ENCODE data around the gene CCNB1IP1. TPM values are rescaled to one million over a fixed set of nuclear protein-coding genes. Genes with fewer than 3 reads are reported as not detected.
A peak's percentile ranks its signal among the peaks of the same experiment; 100 is the strongest.
"Not testable (repeated sequence)": the region's sequence is repeated elsewhere in the genome, so short reads cannot be mapped to it uniquely, and the experiment has no call there.

The CCNB1IP1 gene
- total RNA-seq, 1 experiment from 2014 or later = 121 TPM

GRCh38 chr14:20343862-20344220 lies 10.8 kb upstream of the CCNB1IP1 start:
- BruUV-seq (replicated peaks) = TSS peak; percentile 70
- TF ChIP-seq EZH2 (IDR thresholded peaks at IDR 0.05; ENCODE audit: borderline replicate concordance, low read depth, low read length, poor library complexity, severe bottlenecking) = no peak
- no peak for TF ChIP-seq CTCF (conservative IDR thresholded peaks at IDR 0.05; ENCODE audit: low read depth, low read length)
- DNase-seq (ENCODE audit: low spot score) = no peak
- peak overlapping the region; percentile 91 for H3K27ac ChIP-seq (ENCODE audit: low read depth, low read length, poor library complexity, severe bottlenecking)
- CTCF ChIA-PET = interaction anchor here (1.6 kb wide), 1 partner anchor 72 kb away, joined by 6 read pairs; no protein-coding TSS in a partner anchor
- peaks cover 37% of the 10 kb centered on the region for H3K36me3 ChIP-seq (ENCODE audit: insufficient read depth, low read length, poor library complexity, severe bottlenecking)
- no peaks in the 10 kb centered on the region for H3K9me3 ChIP-seq (ENCODE audit: low read depth, low read length, poor library complexity, severe bottlenecking)
- peaks cover 4% of the 10 kb centered on the region for H3K4me1 ChIP-seq (ENCODE audit: insufficient read depth, low read length, poor library complexity, severe bottlenecking)
- H3K27me3 ChIP-seq (replicated peaks; ENCODE audit: insufficient read depth, low read depth, low read length, poor library complexity) = no peaks in the 10 kb centered on the region
- intact Hi-C loops (cut with micrococcal nuclease; ENCODE audit: unreplicated experiment) = loop anchor here (1.0 to 2.0 kb wide), 4 partner anchors 111 to 339 kb away; partner anchors contain the start of gene APEX1
- POLR2A ChIA-PET (ENCODE audit: low non-redundant PET) = no interaction called here
- peak overlapping the region; percentile 73 for H3K4me3 ChIP-seq (ENCODE audit: low read depth, low read length, poor library complexity, severe bottlenecking)

- Histone ChIP-seq H3K27ac (ENCODE audit: low read depth, low read length, poor library complexity, severe bottlenecking) (peak within 1 kb of the TSS; percentile 91), H3K4me1 (ENCODE audit: insufficient read depth, low read length, poor library complexity, severe bottlenecking) (peaks cover 4% of the 10 kb centered on the region), H3K27me3 (replicated peaks; ENCODE audit: insufficient read depth, low read depth, low read length, poor library complexity) (no peaks in the 10 kb centered on the region), H3K4me3 (ENCODE audit: low read depth, low read length, poor library complexity, severe bottlenecking) (peak within 1 kb of the TSS; percentile 73), H3K9me3 (ENCODE audit: low read depth, low read length, poor library complexity, severe bottlenecking) (no peaks in the 10 kb centered on the region), H3K36me3 (ENCODE audit: insufficient read depth, low read length, poor library complexity, severe bottlenecking) (peaks cover 31% of the 10 kb centered on the region)
- intact Hi-C loops (cut with micrococcal nuclease; ENCODE audit: unreplicated experiment) = loop anchor here (1.0 to 2.0 kb wide), 4 partner anchors 112 to 340 kb away; partner anchors contain the start of gene APEX1
- ChIA-PET CTCF (interaction anchor here (0.7 to 1.7 kb wide), 3 partner anchors 15 to 338 kb away, joined by 6 to 14 read pairs (median 11); no protein-coding TSS in a partner anchor), POLR2A (ENCODE audit: low non-redundant PET) (interaction anchor here (0.6 to 0.7 kb wide), 2 partner anchors 20 to 68 kb away, joined by 5 to 15 read pairs; no protein-coding TSS in a partner anchor)
- TF ChIP-seq CTCF (conservative IDR thresholded peaks at IDR 0.05; ENCODE audit: low read depth, low read length) (no peak), EZH2 (IDR thresholded peaks at IDR 0.05; ENCODE audit: borderline replicate concordance, low read depth, low read length, poor library complexity, severe bottlenecking) (no peak)
- BruUV-seq (replicated peaks) = no TSS peak
- peak; percentile 100 for DNase-seq (ENCODE audit: low spot score)
Measured at GRCh38 chr14:20343092-20343861, 10.2 kb upstream of the CCNB1IP1 start, which contains the start of gene PARP2. TSS of gene PARP2 (plus strand) at chr14:20343635. CDS start at chr14:20343642, 7 bp downstream.

- ChIA-PET CTCF (no interaction called here), POLR2A (ENCODE audit: low non-redundant PET) (interaction anchor here (0.6 kb wide), 3 partner anchors 14 to 269 kb away, joined by 3 to 7 read pairs (median 6); partner anchors contain the start of gene TEP1)
- TF ChIP-seq EZH2 (IDR thresholded peaks at IDR 0.05; ENCODE audit: borderline replicate concordance, low read depth, low read length, poor library complexity, severe bottlenecking) (no peak), CTCF (conservative IDR thresholded peaks at IDR 0.05; ENCODE audit: low read depth, low read length) (no peak)
- Histone ChIP-seq H3K4me3 (ENCODE audit: low read depth, low read length, poor library complexity, severe bottlenecking) (peak overlapping the region; percentile 73), H3K4me1 (ENCODE audit: insufficient read depth, low read length, poor library complexity, severe bottlenecking) (peaks cover 4% of the 10 kb centered on the region), H3K9me3 (ENCODE audit: low read depth, low read length, poor library complexity, severe bottlenecking) (no peaks in the 10 kb centered on the region), H3K36me3 (ENCODE audit: insufficient read depth, low read length, poor library complexity, severe bottlenecking) (peaks cover 18% of the 10 kb centered on the region), H3K27ac (ENCODE audit: low read depth, low read length, poor library complexity, severe bottlenecking) (peak overlapping the region; percentile 91), H3K27me3 (replicated peaks; ENCODE audit: insufficient read depth, low read depth, low read length, poor library complexity) (no peaks in the 10 kb centered on the region)
- intact Hi-C loops (cut with micrococcal nuclease; ENCODE audit: unreplicated experiment) = loop anchor here (1.0 to 2.0 kb wide), 3 partner anchors 8 to 341 kb away; partner anchors contain the start of gene CCNB1IP1
- no TSS peak for BruUV-seq (replicated peaks)
- DNase-seq (ENCODE audit: low spot score) = no peak
Measured at GRCh38 chr14:20341646-20342045, 8.6 kb upstream of the CCNB1IP1 start.

- BruUV-seq (replicated peaks); intact Hi-C loops (cut with micrococcal nuclease; ENCODE audit: unreplicated experiment); H3K4me1 ChIP-seq (ENCODE audit: insufficient read depth, low read length, poor library complexity, severe bottlenecking); H3K27me3 ChIP-seq (replicated peaks; ENCODE audit: insufficient read depth, low read depth, low read length, poor library complexity); POLR2A ChIA-PET (ENCODE audit: low non-redundant PET); H3K9me3 ChIP-seq (ENCODE audit: low read depth, low read length, poor library complexity, severe bottlenecking); DNase-seq (ENCODE audit: low spot score); CTCF ChIA-PET; H3K27ac ChIP-seq (ENCODE audit: low read depth, low read length, poor library complexity, severe bottlenecking); H3K4me3 ChIP-seq (ENCODE audit: low read depth, low read length, poor library complexity, severe bottlenecking): not testable (repeated sequence)
- H3K36me3 ChIP-seq (ENCODE audit: insufficient read depth, low read length, poor library complexity, severe bottlenecking) = peaks cover 12% of the 10 kb centered on the region
Measured at GRCh38 chr14:20341032-20341431, 8.0 kb upstream of the CCNB1IP1 start.

All from A673 (cell line).